ENCODE results near the gene REL.

DNA sequence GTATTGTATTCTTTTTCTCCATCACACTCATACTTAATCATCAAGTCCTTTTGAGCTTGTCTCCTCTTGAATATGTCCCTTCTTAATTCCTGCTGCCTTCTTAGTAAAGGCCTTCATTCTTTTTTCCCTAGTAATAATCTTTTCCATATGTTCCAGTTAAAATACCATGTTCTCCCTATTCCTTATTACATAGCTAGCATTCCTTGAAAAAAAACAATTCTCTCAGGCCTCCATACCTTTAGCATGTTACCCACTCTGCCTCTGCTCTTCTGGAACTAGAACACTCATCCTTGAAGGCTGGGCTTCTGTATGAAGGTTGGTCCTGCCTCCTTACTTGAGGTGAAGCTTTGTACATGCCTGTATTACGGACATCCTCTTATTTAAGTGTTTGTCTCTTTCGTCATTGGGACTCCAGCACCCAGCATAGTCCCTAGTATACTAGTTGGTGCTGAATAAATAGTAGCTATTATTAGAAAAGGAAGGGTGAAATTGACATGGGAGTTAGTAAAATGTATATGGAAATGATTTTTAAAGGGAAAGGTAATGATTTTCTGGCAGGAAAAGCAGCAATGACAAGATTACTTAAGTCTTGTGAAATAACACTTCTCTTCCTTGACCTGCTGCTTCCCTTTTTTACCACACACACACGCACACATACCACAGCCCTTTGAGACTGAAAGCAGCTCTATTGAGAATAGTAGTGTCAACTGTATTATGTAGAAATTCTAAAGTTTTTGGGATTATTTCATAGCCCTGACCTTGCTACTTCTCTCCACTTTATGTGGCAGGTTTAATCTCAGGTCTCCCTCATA, 45.6 kb downstream of the REL start:
- TF ChIP-seq SP2 (IDR thresholded peaks at IDR 0.05; ENCODE audit: extremely low read depth, low read depth, low read length, poor library complexity, severe bottlenecking) (no peak), CBFB (CRISPR knock-in tag; IDR thresholded peaks at IDR 0.05) (no peak), GATA2 (CRISPR knock-in tag; IDR thresholded peaks at IDR 0.05) (no peak), E2F8 (IDR thresholded peaks at IDR 0.05; ENCODE audit: low read depth, partially characterized antibody) (no peak), KDM4B (IDR thresholded peaks at IDR 0.05; ENCODE audit: borderline replicate concordance in 2 of 2, low read depth in 1 of 2) (no peak), CTCF (IDR thresholded peaks at IDR 0.05 in 2 of 3, conservative IDR thresholded peaks at IDR 0.05 in 1 of 3; ENCODE audit: insufficient read depth in 2 of 3, low read depth in 1 of 3, low read length in 3 of 3) (no peak), MCM5 (IDR thresholded peaks at IDR 0.05; ENCODE audit: low read depth) (no peak), BRD9 (IDR thresholded peaks at IDR 0.05; ENCODE audit: low read depth, partially characterized antibody) (no peak)
- TF ChIP-seq, protein P1, sequence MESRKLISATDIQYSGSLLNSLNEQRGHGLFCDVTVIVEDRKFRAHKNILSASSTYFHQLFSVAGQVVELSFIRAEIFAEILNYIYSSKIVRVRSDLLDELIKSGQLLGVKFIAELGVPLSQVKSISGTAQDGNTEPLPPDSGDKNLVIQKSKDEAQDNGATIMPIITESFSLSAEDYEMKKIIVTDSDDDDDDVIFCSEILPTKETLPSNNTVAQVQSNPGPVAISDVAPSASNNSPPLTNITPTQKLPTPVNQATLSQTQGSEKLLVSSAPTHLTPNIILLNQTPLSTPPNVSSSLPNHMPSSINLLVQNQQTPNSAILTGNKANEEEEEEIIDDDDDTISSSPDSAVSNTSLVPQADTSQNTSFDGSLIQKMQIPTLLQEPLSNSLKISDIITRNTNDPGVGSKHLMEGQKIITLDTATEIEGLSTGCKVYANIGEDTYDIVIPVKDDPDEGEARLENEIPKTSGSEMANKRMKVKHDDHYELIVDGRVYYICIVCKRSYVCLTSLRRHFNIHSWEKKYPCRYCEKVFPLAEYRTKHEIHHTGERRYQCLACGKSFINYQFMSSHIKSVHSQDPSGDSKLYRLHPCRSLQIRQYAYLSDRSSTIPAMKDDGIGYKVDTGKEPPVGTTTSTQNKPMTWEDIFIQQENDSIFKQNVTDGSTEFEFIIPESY (CRISPR knock-in tag; IDR thresholded peaks at IDR 0.05) = no peak
